HG03103 (cell line): Measurements from ENCODE around the gene NEUROD2.
"Not testable (repeated sequence)": the region's sequence is repeated elsewhere in the genome, so short reads cannot be mapped to it uniquely, and the experiment has no call there.

Experiments used
- ATAC-seq: cut with Tn5 transposase; IDR thresholded peaks from one replicate; pipeline ENCODE4 v1.9.1; 2021; ENCODE audit warnings: low read depth; ENCODE audit not compliant: unreplicated experiment

NEUROD2 gene

DNA sequence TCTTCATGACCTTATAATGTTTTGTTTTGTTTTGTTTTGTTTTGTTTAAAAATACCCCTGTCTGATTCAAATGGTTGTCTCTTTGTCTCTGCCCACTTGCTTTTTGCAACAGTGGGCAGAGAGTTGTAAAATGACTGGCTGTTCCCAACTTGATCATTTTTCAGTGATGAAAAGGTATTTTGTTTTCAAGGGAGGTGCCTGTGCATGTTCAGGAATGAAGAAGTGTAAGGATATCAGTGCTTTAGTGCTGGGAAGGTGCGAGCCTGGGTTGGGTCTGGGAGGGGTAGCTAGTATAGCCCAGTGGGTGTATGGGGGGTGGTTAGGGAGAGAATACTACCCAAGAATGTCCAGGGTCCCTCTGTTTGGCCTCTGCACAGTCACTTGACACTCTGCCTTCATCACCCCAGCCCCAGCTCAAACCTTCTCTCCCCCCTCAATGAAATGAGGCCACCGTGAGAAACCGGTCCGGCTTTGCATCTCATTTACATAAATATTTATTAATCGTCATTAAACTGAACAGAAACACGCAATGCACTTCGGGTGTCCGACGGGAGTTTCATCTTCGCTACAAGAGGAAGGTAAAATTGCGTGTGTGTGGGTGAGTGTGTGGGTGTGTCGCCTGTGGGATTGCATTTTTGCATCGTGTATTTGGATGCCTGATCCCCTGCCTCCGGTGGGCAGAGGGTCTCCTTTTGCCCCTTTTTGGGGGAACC lies 4.3 kb downstream of the NEUROD2 start:
- ATAC-seq: no peak

DNA sequence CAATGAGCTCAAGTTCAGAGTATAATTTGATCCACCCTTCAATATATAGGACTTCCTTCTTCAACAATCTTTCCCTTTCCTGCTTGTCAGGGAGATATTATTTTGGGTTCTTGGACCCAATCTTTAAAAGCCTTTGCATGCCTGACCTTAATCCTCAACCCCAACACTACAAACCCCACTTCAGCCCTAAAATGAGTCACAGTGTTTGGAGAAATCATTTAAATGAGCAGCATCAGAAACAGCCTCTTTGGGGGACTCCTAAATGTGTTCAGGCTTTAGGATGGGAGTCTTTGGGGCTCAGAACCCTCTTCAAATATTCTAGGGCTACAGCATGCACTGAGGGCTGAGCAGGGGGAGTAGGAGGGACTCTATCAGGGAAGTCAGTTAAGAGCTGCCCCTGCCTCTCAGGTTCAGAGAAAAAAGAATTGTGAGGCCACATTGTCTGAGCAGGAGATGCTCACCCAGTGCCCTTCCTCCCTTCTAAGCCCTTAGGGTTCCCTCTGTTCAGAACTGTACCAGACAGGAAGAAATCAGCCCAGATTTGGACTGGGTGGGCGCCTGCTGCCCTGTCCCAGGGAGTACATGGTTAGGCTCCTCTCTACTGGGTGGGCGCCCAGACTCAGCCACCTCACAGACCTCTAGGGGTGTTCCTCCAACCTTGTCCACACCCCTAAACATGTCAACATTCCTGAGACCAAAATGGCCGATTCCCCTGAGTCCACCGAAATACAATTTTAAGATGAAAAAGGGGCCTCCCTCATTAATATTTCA lies 5.0 kb downstream of the NEUROD2 start:
- no peak for ATAC-seq

DNA sequence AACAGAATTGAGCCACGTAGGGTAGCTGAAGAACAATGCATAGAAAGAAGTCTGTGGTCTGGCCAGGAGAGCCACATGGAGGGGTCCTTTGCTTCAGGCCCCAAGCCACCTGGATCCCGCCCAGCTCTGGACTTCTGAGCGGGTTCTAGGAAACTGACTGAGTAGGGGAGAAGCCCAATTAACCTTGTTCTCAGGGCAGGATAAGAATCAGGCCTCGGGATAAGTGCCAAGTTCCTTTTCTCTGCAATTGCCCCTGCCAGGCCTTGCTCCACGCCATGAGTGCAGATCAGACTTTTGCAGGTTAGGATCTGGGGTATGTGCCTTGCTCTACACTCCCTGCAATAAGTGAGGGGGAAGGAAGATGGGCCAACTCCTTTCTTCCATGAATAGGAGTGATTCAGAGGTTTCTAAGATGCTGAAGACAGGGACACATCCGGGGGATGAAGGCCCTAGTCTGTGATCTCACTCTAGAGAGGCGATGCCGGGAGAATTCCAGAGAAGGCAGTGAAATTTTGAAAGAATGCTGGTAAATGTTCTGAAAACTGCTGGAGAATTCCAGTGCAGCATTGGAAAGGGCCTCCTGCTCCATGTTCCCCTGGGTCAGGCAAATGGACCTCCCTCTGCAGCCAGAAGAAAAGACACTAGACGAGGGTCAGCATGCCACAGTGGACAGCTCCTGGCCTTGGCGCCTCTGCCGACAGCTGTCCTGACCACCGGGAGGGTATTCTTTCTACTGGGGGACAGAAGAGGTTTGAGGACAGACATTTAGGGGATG lies 5.8 kb downstream of the NEUROD2 start:
- ATAC-seq: no peak

DNA sequence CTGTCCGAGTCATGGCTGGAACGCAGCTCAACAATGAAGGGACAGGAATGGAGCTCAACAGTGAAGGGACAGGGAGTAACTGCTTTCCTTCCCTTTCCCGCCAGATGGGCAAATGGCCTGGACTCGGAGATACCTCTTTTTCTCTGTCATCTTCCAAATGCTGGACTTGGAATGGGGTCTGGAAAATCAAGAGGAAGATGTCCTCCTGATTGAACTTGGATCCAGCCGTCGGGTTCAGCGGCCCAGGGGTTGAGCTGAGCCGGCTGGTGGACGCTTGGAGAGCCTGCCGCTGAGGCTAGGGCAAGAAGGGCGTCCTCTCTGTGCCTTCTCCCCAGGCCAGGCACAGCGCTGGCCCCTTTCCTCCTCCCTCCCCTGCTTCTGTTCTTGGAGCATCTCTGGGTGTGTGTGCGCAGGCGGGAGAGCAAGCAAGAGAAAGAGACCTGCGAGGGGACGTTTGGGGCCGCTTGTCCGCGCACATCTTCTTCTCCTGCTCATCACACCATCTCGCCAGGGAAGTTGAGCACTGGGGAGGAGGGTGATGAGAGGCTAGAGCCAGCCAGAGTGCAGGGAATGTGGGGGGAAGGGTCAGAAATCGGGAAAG lies 6.6 kb downstream of the NEUROD2 start:
- ATAC-seq: no peak

DNA sequence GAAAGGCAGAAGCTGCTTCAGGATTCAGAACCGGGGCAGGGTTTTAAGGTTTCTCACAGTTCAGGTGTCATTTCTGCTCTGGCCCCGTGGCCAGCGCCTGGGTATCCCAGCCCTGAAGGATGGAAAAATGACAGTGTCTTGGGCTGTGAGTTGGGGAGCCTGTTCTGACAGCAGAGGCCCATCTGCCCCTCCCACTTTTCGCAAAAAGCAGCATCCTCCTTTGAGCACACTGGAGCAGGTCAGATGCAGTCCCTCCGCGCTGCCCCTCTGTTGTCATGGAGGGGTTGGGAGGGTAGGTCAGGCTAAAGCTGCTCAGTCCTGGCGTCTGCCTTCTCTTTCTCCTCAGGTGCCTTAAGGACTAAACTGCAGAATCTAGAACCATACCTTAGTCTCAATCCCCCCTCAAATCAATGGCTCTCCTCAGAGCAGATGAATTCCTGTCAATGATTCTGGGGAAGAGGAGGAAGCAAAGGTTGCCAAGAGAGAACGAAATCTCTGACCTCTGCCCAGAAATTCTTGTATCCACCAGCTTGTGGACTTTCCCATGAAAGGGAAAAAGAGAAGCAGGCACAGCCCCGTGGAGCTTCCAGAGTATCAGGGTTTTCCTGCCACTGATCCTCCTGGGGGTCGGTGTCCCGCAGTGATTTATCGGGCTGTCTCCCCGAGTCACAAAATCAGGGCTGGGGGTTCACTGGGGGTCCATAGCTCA lies 7.3 kb downstream of the NEUROD2 start:
- ATAC-seq: no peak

DNA sequence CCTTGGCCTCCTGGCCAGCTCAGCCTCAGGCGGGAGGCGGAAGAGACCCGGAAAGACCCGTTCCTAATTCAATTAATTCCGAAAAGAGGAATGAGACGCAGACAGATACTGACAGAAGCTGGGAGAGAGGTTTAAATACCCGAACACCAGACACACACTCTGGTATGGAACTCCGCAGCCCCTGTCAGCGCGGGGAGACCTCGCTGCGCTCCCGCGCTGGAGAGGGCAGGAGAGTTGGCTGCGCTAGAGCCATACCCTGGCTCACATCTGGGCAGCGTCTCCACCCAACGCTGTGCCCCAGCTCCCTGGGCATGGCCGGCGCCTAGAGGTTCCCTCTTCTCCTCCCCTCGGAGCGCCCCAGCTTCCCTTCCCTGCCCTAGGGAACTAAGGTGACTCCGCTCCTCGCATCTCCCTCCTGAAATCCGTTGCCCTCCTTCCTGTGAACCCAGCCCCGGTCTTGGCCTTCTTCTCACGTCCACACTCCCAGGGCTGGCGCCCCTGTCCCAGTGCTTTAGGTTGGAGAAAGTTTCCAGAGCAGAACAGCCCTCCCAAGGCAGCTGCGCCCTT lies 8.0 kb downstream of the NEUROD2 start:
- ATAC-seq: no peak

DNA sequence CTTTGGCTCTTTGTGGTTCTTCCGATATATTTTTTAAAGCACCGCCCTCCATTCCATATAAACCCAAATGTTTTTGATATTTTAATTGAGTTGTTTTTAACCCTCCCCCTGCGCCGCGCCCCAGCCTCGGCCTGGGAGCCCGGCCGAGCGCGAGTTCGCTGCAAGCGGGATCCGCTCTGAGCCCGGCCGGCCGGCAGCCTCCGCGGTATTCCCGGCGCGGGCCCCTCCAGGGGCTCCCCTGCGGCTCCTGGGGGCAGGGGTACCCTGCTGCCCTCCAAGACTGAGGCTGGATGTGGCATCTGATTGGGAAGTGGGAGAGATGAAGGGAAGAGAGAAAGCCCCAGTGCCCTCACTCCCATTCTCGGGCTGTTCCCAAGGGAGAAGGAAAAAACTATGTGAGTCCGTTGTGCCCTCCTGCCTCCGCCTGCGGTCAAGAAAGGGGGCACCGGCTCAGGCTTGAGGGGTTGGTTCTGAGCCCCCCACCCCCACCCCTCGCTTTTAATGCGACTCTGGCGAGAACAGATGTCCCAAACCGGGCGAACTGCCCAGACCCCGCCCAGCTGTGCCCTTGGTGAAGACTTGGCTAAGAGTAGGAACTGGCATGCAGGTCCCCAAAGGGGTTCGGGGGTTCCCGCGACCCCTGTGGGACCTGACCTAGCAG lies 8.6 kb downstream of the NEUROD2 start:
- no peak for ATAC-seq

DNA sequence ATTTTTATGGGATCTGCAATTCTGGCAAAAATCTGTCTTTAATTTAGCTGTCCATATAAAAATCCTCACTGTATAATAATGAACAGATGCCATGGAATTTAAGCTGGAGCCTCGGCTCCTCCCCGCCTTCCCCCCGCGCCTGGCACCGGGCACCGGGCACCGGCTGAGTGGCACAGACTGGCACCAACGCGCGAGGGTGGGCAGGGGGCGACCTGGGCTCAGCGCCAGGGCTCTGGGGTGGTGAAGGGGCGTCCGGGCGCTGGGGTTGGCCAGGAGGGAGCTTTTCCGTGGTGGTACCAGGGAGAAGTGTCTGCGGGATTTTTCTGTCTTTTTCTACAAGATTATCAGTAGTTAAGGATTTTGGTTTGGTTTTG lies 9.1 kb downstream of the NEUROD2 start:
- no peak for ATAC-seq

DNA sequence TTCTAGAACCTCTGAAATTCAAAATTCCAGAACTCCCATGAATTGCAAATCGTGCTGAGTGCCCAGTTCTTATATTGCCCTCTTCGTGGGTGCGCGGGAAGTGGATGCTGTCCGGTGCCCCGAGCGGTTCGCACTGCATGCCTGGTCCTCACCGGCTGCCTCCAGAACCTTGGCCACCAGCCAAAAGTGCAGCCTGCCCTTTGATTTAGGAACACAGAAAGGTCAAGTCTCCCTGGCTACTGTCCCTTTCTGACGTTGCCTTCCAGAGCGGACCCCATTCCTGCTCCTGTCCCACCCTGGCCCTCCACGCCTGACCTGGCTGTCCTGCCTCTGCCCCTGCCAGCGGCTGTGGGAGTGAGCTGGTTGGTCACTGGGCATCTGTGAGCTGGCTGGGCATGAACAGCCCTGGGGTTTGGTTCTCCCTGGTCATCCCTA lies 9.7 kb downstream of the NEUROD2 start:
- no peak for ATAC-seq

DNA sequence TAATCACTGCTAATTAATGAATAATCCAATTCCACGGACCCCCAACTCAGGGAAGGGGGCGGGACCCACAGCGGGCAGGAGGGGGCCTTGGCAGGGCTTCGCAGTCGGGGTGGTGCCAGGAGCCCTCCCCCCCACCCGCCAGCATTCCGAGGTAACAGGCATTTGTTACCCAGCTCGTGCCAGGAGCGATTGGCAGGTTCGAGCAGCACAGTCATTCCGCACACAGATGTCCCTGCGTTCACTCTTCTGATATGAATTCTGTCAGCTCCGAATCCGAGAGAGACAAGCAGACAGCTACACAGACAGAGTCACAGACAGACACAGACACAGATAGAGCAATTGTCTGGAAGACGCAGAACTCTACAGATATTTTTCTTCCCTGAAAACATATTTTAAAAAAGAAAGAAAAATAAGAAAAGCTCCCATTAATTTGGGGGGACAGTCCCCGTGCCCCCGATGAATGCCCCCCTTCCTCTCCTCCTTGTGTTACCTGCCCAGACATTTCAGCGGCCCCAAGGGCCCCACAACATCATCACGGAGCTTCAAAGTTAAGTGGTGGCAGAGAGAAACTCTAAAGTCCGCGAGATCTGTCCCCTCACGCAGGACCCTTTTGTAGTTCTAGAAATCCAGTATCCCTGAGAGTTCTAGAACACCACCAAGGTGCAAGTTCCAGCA lies 10.2 kb downstream of the NEUROD2 start:
- no peak for ATAC-seq

DNA sequence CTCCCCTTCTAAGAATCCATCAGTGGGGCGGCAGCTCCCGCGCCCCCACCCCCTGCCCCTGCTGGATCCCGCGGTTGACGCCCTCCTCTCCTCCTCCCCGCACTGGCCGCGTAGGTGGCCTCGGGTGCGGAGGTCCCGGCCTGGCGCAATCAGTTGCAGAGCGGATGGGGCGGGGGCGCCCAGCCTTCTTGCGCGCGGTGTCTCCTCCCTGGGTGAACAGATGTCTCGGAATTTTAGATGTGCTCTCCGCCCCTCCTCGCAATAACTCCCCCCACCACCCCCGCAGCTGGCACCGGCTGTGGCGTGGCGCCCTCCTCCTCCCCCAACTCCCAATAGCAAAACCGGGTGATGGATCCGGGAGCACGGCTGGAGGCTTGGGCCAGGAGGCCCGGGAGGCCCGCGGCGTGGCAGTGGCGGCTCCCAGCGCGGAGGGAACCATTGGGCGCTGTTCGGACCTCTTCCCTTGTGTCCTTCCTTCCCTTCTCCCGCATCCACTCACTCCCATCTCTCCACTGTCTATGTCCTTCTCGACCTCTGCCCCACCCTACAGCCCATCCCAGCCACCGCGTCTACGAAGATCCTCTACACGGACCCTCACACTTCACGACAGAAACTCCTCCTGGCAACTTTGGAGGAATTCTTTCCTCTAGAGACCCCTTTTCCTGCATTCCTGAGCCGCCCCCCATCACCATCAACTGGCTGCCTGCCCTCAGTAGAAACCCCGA lies 11.0 kb downstream of the NEUROD2 start:
- ATAC-seq: no peak

DNA sequence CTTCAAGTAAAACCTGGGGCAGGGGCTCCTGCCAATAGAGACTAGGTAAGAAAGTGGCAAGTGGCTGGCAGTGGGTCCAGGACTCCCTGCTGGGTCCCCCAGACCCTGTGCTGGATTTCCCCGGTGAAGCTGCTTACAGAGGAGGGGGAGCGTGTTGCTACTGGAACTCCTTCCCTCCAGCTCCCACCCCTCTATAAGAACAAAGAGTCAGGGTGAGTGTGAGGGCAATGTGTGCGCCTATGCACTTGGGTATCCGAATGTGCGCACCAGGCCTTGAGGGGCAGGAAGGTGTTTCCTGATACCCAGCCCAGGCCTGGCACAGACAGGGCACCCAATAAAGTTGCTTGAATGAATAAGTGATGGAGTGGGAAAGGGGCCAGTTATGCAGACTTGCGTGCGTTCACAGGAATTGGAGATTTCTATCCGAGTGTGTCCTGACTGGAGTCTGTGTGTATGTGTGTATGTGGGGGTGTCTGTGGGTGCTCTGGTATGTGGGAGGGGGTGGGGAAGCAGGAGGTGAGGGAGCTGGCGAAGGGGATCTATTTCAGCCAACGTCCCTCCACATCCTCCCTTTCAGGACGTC lies 11.7 kb downstream of the NEUROD2 start:
- ATAC-seq: no peak

DNA sequence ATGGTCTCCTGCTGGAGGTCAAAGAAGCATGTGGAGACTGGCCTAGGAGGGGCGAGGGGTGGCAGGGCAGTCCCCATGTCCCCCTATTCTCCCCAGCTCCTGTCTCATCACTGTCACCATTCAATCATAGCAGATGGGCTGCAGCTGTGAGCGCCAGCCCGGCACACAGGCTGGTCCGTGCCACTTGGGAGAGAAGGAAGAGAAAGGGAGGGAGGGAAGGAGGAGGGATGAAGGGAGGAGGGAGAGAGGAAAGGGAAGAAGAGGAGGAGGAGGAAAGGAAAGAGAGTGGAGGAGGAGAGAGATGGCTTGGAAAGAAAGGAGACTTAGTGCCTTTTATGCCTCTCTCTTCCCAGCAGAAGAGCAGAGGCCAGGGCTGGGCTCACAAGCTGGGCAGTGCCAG lies 12.4 kb downstream of the NEUROD2 start:
- ATAC-seq: no peak

DNA sequence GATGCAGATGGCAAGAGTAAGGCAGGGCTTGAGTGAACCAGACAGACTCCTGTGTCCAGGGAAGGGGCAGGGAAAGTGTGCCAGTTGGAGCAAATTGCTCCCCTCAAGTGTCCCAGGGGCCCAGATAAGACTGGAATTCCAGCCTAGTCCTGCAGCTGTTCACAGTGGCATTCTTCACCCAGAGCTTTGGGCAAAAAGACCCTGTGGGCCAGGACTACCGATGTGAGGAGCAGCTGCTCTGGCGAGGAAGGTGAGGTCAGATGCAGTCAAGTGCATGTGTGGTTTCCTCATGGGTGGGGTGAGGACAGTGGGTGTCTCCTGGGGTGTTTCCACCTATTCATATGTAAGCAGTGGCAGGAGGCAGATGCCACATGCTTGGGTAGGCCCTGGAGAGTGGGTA lies 14.3 kb downstream of the NEUROD2 start:
- no peak for ATAC-seq

DNA sequence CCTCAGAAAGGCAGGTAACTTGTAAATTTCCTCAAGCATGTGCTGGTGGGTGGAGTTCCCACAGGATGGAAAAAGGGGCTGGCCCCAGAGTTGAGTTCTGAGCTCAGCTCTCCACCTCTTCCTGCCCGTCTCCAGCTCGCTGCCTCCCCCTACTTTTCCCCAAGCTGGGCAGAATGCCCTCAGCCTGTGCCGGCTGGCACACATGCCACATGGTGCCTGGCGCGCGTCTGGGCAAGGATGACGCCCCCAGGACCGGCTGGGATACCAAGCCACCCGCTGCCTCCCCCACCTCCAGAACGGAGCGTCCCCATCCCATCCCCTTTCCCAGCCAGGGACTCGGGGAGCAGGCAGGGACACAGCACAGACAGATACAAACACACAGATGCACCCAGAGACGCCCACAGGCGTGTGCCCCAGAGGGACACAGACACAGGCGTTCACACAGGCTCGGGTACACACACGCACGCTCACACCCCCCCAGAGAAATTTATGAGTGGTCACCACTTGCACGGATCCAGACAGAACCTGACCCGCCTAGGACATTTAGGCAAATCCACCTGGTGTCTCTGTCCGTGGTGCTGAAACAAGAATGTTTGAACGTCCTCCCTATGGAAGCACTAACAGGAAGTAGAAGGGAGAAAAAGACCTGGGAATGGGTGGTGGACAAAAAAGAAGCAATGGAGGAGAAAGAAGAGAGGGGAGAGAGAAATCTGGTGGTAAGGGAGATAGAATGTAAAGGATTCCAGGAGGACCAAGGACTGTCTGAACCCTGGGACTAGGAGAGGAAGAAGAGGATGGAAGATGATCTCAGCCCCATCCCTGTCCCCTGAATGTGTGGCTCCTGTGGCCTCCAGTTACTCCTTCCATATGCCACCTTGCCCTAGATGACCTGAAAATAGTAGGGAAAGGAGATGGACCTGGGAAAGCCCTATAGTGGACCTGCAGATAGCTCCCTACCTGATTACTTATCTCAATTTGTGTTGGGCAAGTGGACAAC lies 15.5 kb downstream of the NEUROD2 start:
- no peak for ATAC-seq

DNA sequence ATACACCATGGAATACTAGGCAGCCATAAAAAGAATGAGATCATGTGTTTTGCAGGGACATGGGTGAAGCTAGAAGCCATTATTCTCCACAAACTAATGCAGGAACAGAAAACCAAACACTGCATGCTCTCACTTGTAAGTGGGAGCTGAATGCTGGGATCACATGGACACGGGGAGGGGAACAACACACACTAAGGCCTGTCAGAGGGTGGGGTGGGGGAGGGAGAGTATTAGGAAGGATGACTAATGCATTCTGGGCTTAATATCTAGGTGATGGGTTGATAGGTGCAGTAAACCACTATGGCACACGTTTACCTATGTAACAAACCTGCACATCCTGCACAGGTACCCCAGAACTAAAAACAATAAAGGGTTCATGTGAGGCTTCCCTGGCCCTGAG lies 17.5 kb downstream of the NEUROD2 start:
- ATAC-seq: not testable (repeated sequence)

DNA sequence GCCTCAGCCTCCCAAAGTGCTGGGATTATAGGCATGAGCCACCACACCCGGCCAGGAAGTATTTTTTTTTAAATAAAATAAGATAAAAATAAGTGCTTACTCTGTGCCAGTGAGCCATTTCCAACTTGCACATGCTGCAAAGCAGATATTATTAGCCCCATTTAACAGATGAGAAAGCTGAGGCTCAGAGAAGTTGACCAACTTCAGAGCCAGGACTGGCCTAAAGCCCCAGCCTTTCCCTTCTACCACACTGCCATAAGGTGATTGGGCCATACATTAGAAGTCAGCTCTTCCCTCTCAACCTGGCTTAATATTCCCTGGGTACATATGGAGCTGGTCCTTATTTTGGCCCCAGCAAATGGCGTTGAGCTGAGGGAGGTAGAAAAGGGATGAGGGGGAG lies 25.1 kb downstream of the NEUROD2 start:
- ATAC-seq: no peak
